A549 (cell line): ENCODE results near the gene COL13A1. TPM values are rescaled to one million over a fixed set of nuclear protein-coding genes. Genes with fewer than 3 reads are reported as not detected.

Experiments used
- ATAC-seq, 2 experiments: fragments of 200-7000 bp in 1 of 2; fragments of >200 bp in 1 of 2; cut with Nextera tagmentation in 1 of 2; cut with Tn5 transposase in 1 of 2; 3 replicates each; pipeline versions ENCODE4 v1.8.0 to v1.9.1; 2018 to 2020; ENCODE audit warnings: mild to moderate bottlenecking in 1 of 2, moderate library complexity in 1 of 2
- CTCF ChIA-PET: fragments of 300-600 bp; sonication (Branson Sonifier 250); formaldehyde crosslinking; extraction: SDS; loops from one replicate; lab custom pipeline; 2021; ENCODE audit warnings: antibody characterized with exemption, inconsistent platforms; lab: Yijun Ruan, JAX
- POLR2A ChIA-PET: fragments of 350-600 bp; formaldehyde crosslinking; extraction: SDS; loops from one replicate; lab custom pipeline; 2021; ENCODE audit warnings: antibody characterized with exemption, inconsistent platforms; lab: Yijun Ruan, JAX
- DNase-seq, 2 experiments: peaks; one replicate each; pipeline versions ENCODE4 v3.0.0 to v3.0.0-alpha.2; 2011 to 2016; ENCODE audit warnings: low read depth in 1 of 2, low spot score in 1 of 2
- FAIRE-seq: peaks from 2 replicates; lab custom pipeline; 2011; peaks lifted over from hg19 to GRCh38; lab: Jason Lieb, UNC
- H3K27ac ChIP-seq, 2 experiments: fragments of >200 bp; sonication (Bioruptor Twin); formaldehyde crosslinking; 3 replicates each; pipeline ENCODE4 v1.5.1; 2016 to 2017
- H3K4me1 ChIP-seq: fragments of >200 bp; sonication (Bioruptor Twin); formaldehyde crosslinking; 3 replicates; pipeline ENCODE4 v1.6.1; 2016
- H3K4me2 ChIP-seq: fragments of >200 bp; sonication (Bioruptor Twin); formaldehyde crosslinking; 3 replicates; pipeline ENCODE4 v1.6.1; 2016
- H3K4me3 ChIP-seq: fragments of >200 bp; sonication (Bioruptor Twin); formaldehyde crosslinking; 3 replicates; pipeline ENCODE4 v1.5.1; 2016
- H3K9me3 ChIP-seq: fragments of >200 bp; sonication (Bioruptor Twin); formaldehyde crosslinking; 3 replicates; pipeline ENCODE4 v1.6.1; 2016
- ATOH8 ChIP-seq: fragments of 250-450 bp; sonication (Bioruptor Pico); IDR thresholded peaks from 2 replicates; pipeline ENCODE4 v1.5.0; 2020; ENCODE audit warnings: low read depth, mild to moderate bottlenecking, moderate library complexity
- CEBPB ChIP-seq, 2 experiments: fragments of >200 bp in 1 of 2; sonication (Bioruptor Twin) in 1 of 2; formaldehyde crosslinking in 1 of 2; IDR thresholded peaks; 2 replicates each; pipeline ENCODE4 v1.6.1; 2012 to 2016
- CHD2 ChIP-seq: fragments of 150-350 bp; IDR thresholded peaks from 2 replicates; pipeline ENCODE4 v1.6.1; 2014; ENCODE audit warnings: low read length; ENCODE audit not compliant: partially characterized antibody
- CHD4 ChIP-seq: fragments of 200-600 bp; sonication (generic); IDR thresholded peaks from 2 replicates; pipeline ENCODE4 v1.6.1; 2016; ENCODE audit warnings: antibody characterized with exemption, mild to moderate bottlenecking, borderline replicate concordance
- EHMT2 ChIP-seq: fragments of 200-600 bp; sonication (generic); IDR thresholded peaks from 2 replicates; pipeline ENCODE4 v1.6.1; 2016; ENCODE audit warnings: antibody characterized with exemption, low read depth, mild to moderate bottlenecking, moderate library complexity
- EP300 ChIP-seq, 2 experiments: fragments of >200 bp; sonication (Bioruptor Twin); formaldehyde crosslinking; IDR thresholded peaks; 2 replicates in 1 of 2; 3 replicates in 1 of 2; pipeline ENCODE4 v1.6.1; 2016 to 2017
- GATA3 ChIP-seq: IDR thresholded peaks from 2 replicates; pipeline ENCODE4 v1.6.1; 2012; ENCODE audit warnings: borderline replicate concordance
- HDAC2 ChIP-seq: fragments of 200-600 bp; sonication (generic); IDR thresholded peaks from 2 replicates; pipeline ENCODE4 v1.6.1; 2016
- HES2 ChIP-seq: fragments of >200 bp; sonication (Bioruptor Twin); formaldehyde crosslinking; IDR thresholded peaks from 2 replicates; pipeline ENCODE4 v1.6.1; 2016
- HEYL ChIP-seq: fragments of 250-450 bp; sonication (Bioruptor Pico); IDR thresholded peaks from 2 replicates; pipeline ENCODE4 v1.8.0; 2021; ENCODE audit warnings: mild to moderate bottlenecking, moderate library complexity
- HOXA7 ChIP-seq: fragments of 250-450 bp; sonication (Bioruptor Pico); IDR thresholded peaks from 2 replicates; pipeline ENCODE4 v1.5.0; 2020; ENCODE audit warnings: mild to moderate bottlenecking, moderate library complexity
- HOXB13 ChIP-seq: fragments of 250-450 bp; sonication (Bioruptor Pico); IDR thresholded peaks from 2 replicates; pipeline ENCODE4 v1.5.0; 2020; ENCODE audit warnings: low read depth, mild to moderate bottlenecking, moderate library complexity
- HOXB5 ChIP-seq: fragments of 250-450 bp; sonication (Bioruptor Pico); IDR thresholded peaks from 2 replicates; pipeline ENCODE4 v1.5.0; 2020; ENCODE audit warnings: mild to moderate bottlenecking, moderate library complexity
- MAX ChIP-seq: IDR thresholded peaks from 2 replicates; pipeline ENCODE4 v1.6.1; 2012
- MYC ChIP-seq: IDR thresholded peaks from 2 replicates; pipeline ENCODE4 v1.6.1; 2012; ENCODE audit warnings: mild to moderate bottlenecking, inconsistent platforms, low read length, improper control_type of control experiment, borderline replicate concordance
- NPAS2 ChIP-seq: fragments of 250-450 bp; sonication (Bioruptor Pico); IDR thresholded peaks from 2 replicates; pipeline ENCODE4 v1.8.0; 2022; ENCODE audit warnings: mild to moderate bottlenecking, moderate library complexity, borderline replicate concordance
- NR3C1 ChIP-seq: fragments of >200 bp; sonication (Bioruptor Twin); formaldehyde crosslinking; IDR thresholded peaks from 3 replicates; pipeline ENCODE4 v1.6.1; 2017
- PBX3 ChIP-seq: IDR thresholded peaks from 2 replicates; pipeline ENCODE4 v1.6.1; 2012
- RARB ChIP-seq: fragments of 250-450 bp; sonication (Bioruptor Pico); IDR thresholded peaks from 2 replicates; pipeline ENCODE4 v1.8.0; 2021; ENCODE audit warnings: mild to moderate bottlenecking, moderate library complexity
- RCOR1 ChIP-seq: fragments of 150-350 bp; IDR thresholded peaks from 2 replicates; pipeline ENCODE4 v1.6.1; 2014; ENCODE audit warnings: antibody characterized with exemption, low read length, low read depth
- ZFP36 ChIP-seq: fragments of 450-650 bp; IDR thresholded peaks from 2 replicates; pipeline ENCODE4 v1.6.1; 2014; ENCODE audit warnings: borderline replicate concordance; ENCODE audit not compliant: partially characterized antibody
- ZSCAN20 ChIP-seq: fragments of 250-450 bp; sonication (Bioruptor Pico); IDR thresholded peaks from 2 replicates; pipeline ENCODE4 v1.8.0; 2022; ENCODE audit warnings: mild to moderate bottlenecking, moderate library complexity
- WGBS: methylation state at CpG from one replicate; pipeline ENCODE4 v1.1.6; 2017; ENCODE audit errors: missing lambda C conversion rate; 5-methylcytosine and 5-hydroxymethylcytosine counted together
- polyA plus RNA-seq, 4 experiments: library from polyadenylated mRNA; depleted of rRNA in 3 of 4; stranded (reverse); fragments of >200 nt; fragmentation: RNase III in 1 of 4; extraction: RNeasy Plus Mini Kit Qiagen cat#74134 plus additional on column Dnase treatment in 1 of 4; gene quantifications; 2 replicates in 3 of 4; 3 replicates in 1 of 4; pipeline ENCODE4 v1.2.3, GENCODE V29; 2011 to 2017
- TF ChIP-seq, protein P1 (sequence below): fragments of 450-650 bp; IDR thresholded peaks from 2 replicates; pipeline ENCODE4 v1.6.1; 2014; ENCODE audit warnings: antibody characterized with exemption

COL13A1 gene
- polyA plus RNA-seq, 2 of the 4 experiments (the other 2 are of a cell fraction) = 0.08 to 0.27 TPM

- ChIA-PET CTCF (interaction anchor here (0.8 to 14.4 kb wide), 7 partner anchors 11 to 86 kb away, joined by 3 to 88 read pairs (median 7); no protein-coding TSS in a partner anchor), POLR2A (no interaction called here)
- FAIRE-seq = no peak
Measured at GRCh38 chr10:69872323-69872722, 70.6 kb downstream of the COL13A1 start.

GRCh38 chr10:69873135-69873639 is 71.5 kb downstream of the COL13A1 start:
- Histone ChIP-seq H3K4me1 (peaks cover 24% of the 10 kb centered on the region), H3K4me2 (no peak overlapping the region), H3K9me3 (no peaks in the 10 kb centered on the region), H3K4me3 (no peak overlapping the region), H3K27ac (no peak overlapping the region)
- POLR2A ChIA-PET = no interaction called here
- FAIRE-seq = no peak
- no peak for ATAC-seq
- TF ChIP-seq RCOR1 = no peak
- TF ChIP-seq ZFP36 = no peak
- no peak for TF ChIP-seq HOXB5 (CRISPR knock-in tag)
- TF ChIP-seq EHMT2 = no peak
- TF ChIP-seq HDAC2 = no peak
- TF ChIP-seq, protein P1, sequence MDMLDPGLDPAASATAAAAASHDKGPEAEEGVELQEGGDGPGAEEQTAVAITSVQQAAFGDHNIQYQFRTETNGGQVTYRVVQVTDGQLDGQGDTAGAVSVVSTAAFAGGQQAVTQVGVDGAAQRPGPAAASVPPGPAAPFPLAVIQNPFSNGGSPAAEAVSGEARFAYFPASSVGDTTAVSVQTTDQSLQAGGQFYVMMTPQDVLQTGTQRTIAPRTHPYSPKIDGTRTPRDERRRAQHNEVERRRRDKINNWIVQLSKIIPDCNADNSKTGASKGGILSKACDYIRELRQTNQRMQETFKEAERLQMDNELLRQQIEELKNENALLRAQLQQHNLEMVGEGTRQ = no peak
- no peak for TF ChIP-seq MAX
- TF ChIP-seq HOXB13 = no peak
- no peak for TF ChIP-seq NPAS2 (CRISPR knock-in tag)
- no peak for TF ChIP-seq EP300 (IDR thresholded peaks at IDR 0.05)
- no peak for TF ChIP-seq CHD4
- no peak for TF ChIP-seq CEBPB (IDR thresholded peaks at IDR 0.05)
- 70% methylated on average over 4 of the region's 4 CpGs for WGBS
- CTCF ChIA-PET = interaction anchor here (0.9 to 14.4 kb wide), 5 partner anchors 12 to 85 kb away, joined by 3 to 88 read pairs (median 7); no protein-coding TSS in a partner anchor
- no peak for DNase-seq

More at GRCh38 chr10:69872323-69872722, 70.6 kb downstream of the COL13A1 start:
- no peak for ATAC-seq
- Histone ChIP-seq H3K9me3 (no peaks in the 10 kb centered on the region), H3K4me2 (no peak overlapping the region), H3K27ac (no peak overlapping the region), H3K4me1 (peaks cover 24% of the 10 kb centered on the region), H3K4me3 (no peak overlapping the region)
- TF ChIP-seq HOXB5 (CRISPR knock-in tag) (no peak), EHMT2 (no peak), MYC (no peak), PBX3 (no peak), GATA3 (no peak), HOXB13 (no peak), ZSCAN20 (no peak), CHD2 (no peak), NR3C1 (no peak), RARB (CRISPR knock-in tag) (no peak), HEYL (CRISPR knock-in tag) (no peak), HES2 (no peak), ATOH8 (CRISPR knock-in tag) (no peak), NPAS2 (CRISPR knock-in tag) (no peak), HOXA7 (CRISPR knock-in tag) (no peak)
- TF ChIP-seq, protein P1 = no peak
- DNase-seq = no peak
- WGBS = 49% methylated on average over 2 of the region's 2 CpGs
